Breast epithelium (tissue), 4 donors: ENCODE measurements around the gene PLXNC1. TPM values are rescaled to one million over a fixed set of nuclear protein-coding genes. Genes with fewer than 3 reads are reported as not detected.

ENCODE experiments used
- DNase-seq, 2 donors: peaks; one replicate each; pipeline ENCODE4 v3.0.0-alpha.2; 2019; ENCODE audit warnings: low spot score in 2 of 2
- H3K27ac ChIP-seq, 2 donors: fragments of 200-600 bp; sonication (generic) in 1 of 2; one replicate each; pipeline ENCODE4 v1.5.1; 2016 to 2019; ENCODE audit warnings: mild to moderate bottlenecking in 1 of 2
- H3K27me3 ChIP-seq, 2 donors: fragments of 200-600 bp; sonication (generic) in 1 of 2; one replicate each; pipeline versions ENCODE4 v1.5.1 to v1.6.0; 2017 to 2019; ENCODE audit warnings: control low read depth in 1 of 2, mild to moderate bottlenecking in 1 of 2
- H3K36me3 ChIP-seq: fragments of 200-600 bp; one replicate; pipeline ENCODE4 v1.5.1; 2019
- H3K4me1 ChIP-seq, 2 donors: fragments of 200-600 bp; sonication (generic); one replicate each; pipeline ENCODE4 v1.5.1; 2016 to 2019; ENCODE audit warnings: control low read depth in 1 of 2
- H3K4me3 ChIP-seq, 3 donors: fragments of 200-600 bp; sonication (generic); 1 replicate in 2 of 3; 2 replicates in 1 of 3; pipeline ENCODE4 v1.5.1; 2016 to 2019; ENCODE audit warnings: mild to moderate bottlenecking in 3 of 3, moderate library complexity in 2 of 3
- H3K9me3 ChIP-seq, 2 donors: fragments of 200-600 bp; sonication (generic) in 1 of 2; one replicate each; pipeline ENCODE4 v1.5.1; 2016 to 2019; ENCODE audit warnings: control low read depth in 1 of 2
- CTCF ChIP-seq, 3 donors: fragments of 450-650 bp; IDR thresholded peaks; one replicate each; pipeline ENCODE4 v1.5.1; 2016 to 2017; ENCODE audit warnings: antibody characterized with exemption in 3 of 3, mild to moderate bottlenecking in 3 of 3, moderate library complexity in 3 of 3
- POLR2A ChIP-seq: fragments of 450-650 bp; IDR thresholded peaks from one replicate; pipeline ENCODE4 v1.6.1; 2016; ENCODE audit warnings: antibody characterized with exemption, mild to moderate bottlenecking, moderate library complexity
- POLR2AphosphoS5 ChIP-seq, 3 donors: sonication (generic); formaldehyde crosslinking; IDR thresholded peaks; one replicate each; pipeline ENCODE4 v1.6.1; 2017; ENCODE audit warnings: antibody characterized with exemption in 3 of 3
- intact Hi-C: fragments of 100-400 bp; cut with DNase I; formaldehyde crosslinking; loops from one replicate; pipeline ENCODE4 v1.15.1; 2023; ENCODE audit warnings: low total_unique reads
- total RNA-seq, 3 donors: library from RNA; depleted of rRNA; stranded (reverse); fragments of >200 nt; gene quantifications; one replicate each; pipeline ENCODE4 v1.1.0, GENCODE V29; 2016

Gene PLXNC1
- total RNA-seq, 3 donors from 2014 or later, result 7.5 to 21.4 (median 8.2) TPM

GRCh38 chr12:94172973-94173372 lies 24.6 kb downstream of the PLXNC1 start:
- H3K36me3 ChIP-seq, result no peaks in the 10 kb centered on the region
- DNase-seq, result no peak
- H3K27ac ChIP-seq, result no peak overlapping the region
- H3K4me1 ChIP-seq, result no peaks in the 10 kb centered on the region
- H3K4me3 ChIP-seq, result no peak overlapping the region
- TF ChIP-seq POLR2AphosphoS5 (IDR thresholded peaks at IDR 0.05) (no peak), POLR2A (no peak), CTCF (IDR thresholded peaks at IDR 0.05) (no peak)
- intact Hi-C loops, result no loop called here
- peaks cover 0 to 4% of the 10 kb centered on the region in 2 donors for H3K9me3 ChIP-seq
- H3K27me3 ChIP-seq, result no peaks in the 10 kb centered on the region

- H3K27me3 ChIP-seq, result no peaks in the 10 kb centered on the region
- no peak overlapping the region for H3K4me3 ChIP-seq
- H3K27ac ChIP-seq, result no peak overlapping the region
- no peak for TF ChIP-seq POLR2A
- TF ChIP-seq CTCF (IDR thresholded peaks at IDR 0.05), result no peak
- TF ChIP-seq POLR2AphosphoS5 (IDR thresholded peaks at IDR 0.05), result no peak
- H3K36me3 ChIP-seq, result no peaks in the 10 kb centered on the region
- peaks cover 0 to 10% of the 10 kb centered on the region in 2 donors for H3K9me3 ChIP-seq
- no peaks in the 10 kb centered on the region for H3K4me1 ChIP-seq
- intact Hi-C loops, result no loop called here
- no peak for DNase-seq
Measured at GRCh38 chr12:94173660-94174265, 25.4 kb downstream of the PLXNC1 start.

- H3K27ac ChIP-seq, result no peak overlapping the region
- no peak overlapping the region for H3K4me3 ChIP-seq
- no peaks in the 10 kb centered on the region for H3K4me1 ChIP-seq
- no peak for DNase-seq
- peaks cover 0 to 10% of the 10 kb centered on the region in 2 donors for H3K9me3 ChIP-seq
- intact Hi-C loops, result no loop called here
- no peaks in the 10 kb centered on the region for H3K36me3 ChIP-seq
- no peaks in the 10 kb centered on the region for H3K27me3 ChIP-seq
- TF ChIP-seq CTCF (IDR thresholded peaks at IDR 0.05), result no peak
- no peak for TF ChIP-seq POLR2AphosphoS5 (IDR thresholded peaks at IDR 0.05)
- no peak for TF ChIP-seq POLR2A
Measured at GRCh38 chr12:94174576-94174975, 26.2 kb downstream of the PLXNC1 start.

- Histone ChIP-seq H3K4me3 (no peak overlapping the region), H3K4me1 (no peaks in the 10 kb centered on the region), H3K27me3 (no peaks in the 10 kb centered on the region), H3K36me3 (no peaks in the 10 kb centered on the region), H3K9me3 (peaks cover 0 to 10% of the 10 kb centered on the region in 2 donors), H3K27ac (no peak overlapping the region)
- intact Hi-C loops, result no loop called here
- no peak for TF ChIP-seq POLR2A
- no peak for TF ChIP-seq CTCF (IDR thresholded peaks at IDR 0.05)
- TF ChIP-seq POLR2AphosphoS5 (IDR thresholded peaks at IDR 0.05), result no peak
- no peak for DNase-seq
Measured at GRCh38 chr12:94175763-94176668, 27.6 kb downstream of the PLXNC1 start.

- H3K36me3 ChIP-seq, result no peaks in the 10 kb centered on the region
- intact Hi-C loops, result no loop called here
Measured at GRCh38 chr12:94178054-94178453, 29.7 kb downstream of the PLXNC1 start.

More at GRCh38 chr12:94178054-94178453, 29.7 kb downstream of the PLXNC1 start:
- H3K4me3 ChIP-seq, result no peak overlapping the region
- no peak for TF ChIP-seq POLR2AphosphoS5 (IDR thresholded peaks at IDR 0.05)
- no peak for TF ChIP-seq CTCF (IDR thresholded peaks at IDR 0.05)
- no peak for TF ChIP-seq POLR2A
- H3K27ac ChIP-seq, result no peak overlapping the region
- H3K4me1 ChIP-seq, result no peaks in the 10 kb centered on the region
- DNase-seq, result no peak
- no peaks in the 10 kb centered on the region for H3K27me3 ChIP-seq
- H3K9me3 ChIP-seq, result peaks cover 0 to 10% of the 10 kb centered on the region in 2 donors
